Activated gamma-delta T cell (primary cell): ENCODE data around the gene TAS2R13.

Experiments
- DNase-seq: peaks from one replicate; lab custom pipeline; 2025; lab: John Stamatoyannopoulos, UW

The TAS2R13 gene

GRCh38 chr12:10873378-10873777 lies 36.0 kb downstream of the TAS2R13 start:
- DNase-seq: no peak

DNA sequence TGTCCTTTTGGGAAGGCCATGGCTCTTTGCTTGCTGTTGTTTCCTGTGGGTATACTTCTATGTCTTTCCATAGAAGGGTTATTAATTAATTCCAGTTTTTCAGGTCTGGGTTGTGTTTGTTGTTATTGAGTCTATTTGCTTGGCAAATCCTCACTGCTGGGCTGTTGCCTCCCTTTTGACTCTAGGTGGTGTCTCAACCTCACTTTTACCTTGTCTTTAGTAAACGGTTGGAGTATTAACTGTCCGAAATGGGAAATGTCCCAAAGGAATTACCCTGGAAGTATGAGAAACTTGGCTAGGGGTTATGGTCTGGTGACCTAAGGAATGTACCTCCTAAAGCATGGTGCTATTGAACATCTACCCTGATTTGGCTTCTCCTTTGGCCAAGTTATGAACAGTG lies 42.0 kb downstream of the TAS2R13 start:
- DNase-seq: no peak

- DNase-seq: no peak
Observed at GRCh38 chr12:10863512-10864218, 45.7 kb downstream of the TAS2R13 start.

GRCh38 chr12:10861366-10861765 lies 48.0 kb downstream of the TAS2R13 start:
- no peak for DNase-seq
